ENCODE measurements around the gene NLRP13. TPM values are rescaled to one million over a fixed set of nuclear protein-coding genes. Genes with fewer than 3 reads are reported as not detected.

NLRP13 gene
- total RNA-seq, 1 experiment from 2014 or later: not detected

DNA sequence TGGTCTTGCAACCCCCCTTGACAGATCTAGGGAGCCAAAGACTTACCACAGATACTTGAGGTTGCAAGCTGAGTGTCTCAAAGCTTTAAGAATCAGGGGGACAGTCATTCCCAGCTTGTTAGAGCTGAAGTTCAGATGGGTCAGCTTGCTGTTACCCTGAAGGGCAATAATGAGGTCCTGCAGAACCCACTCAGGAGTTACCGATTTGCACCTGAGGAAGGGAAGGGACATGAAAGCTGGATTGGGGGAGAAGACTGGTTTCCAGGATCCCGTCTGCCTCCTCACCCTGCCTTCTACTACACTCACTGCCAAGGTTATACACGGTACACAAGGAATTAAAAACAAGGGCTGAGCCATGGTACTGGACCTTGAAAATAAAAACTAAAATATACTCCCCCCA is 24.4 kb downstream of the NLRP13 start:
- Histone ChIP-seq H3K4me1 (ENCODE audit: insufficient read depth, low read length, poor library complexity, severe bottlenecking) (no peaks in the 10 kb centered on the region), H3K4me3 (ENCODE audit: low read depth, low read length, poor library complexity, severe bottlenecking) (no peak overlapping the region), H3K27me3 (replicated peaks; ENCODE audit: insufficient read depth, low read depth, low read length, poor library complexity) (peaks cover 16% of the 10 kb centered on the region), H3K9me3 (ENCODE audit: low read depth, low read length, poor library complexity, severe bottlenecking) (no peaks in the 10 kb centered on the region), H3K36me3 (ENCODE audit: insufficient read depth, low read length, poor library complexity, severe bottlenecking) (no peaks in the 10 kb centered on the region), H3K27ac (ENCODE audit: low read depth, low read length, poor library complexity, severe bottlenecking) (no peak overlapping the region)
- DNase-seq (ENCODE audit: low spot score): no peak
- intact Hi-C loops (cut with micrococcal nuclease; ENCODE audit: unreplicated experiment): no loop called here
- TF ChIP-seq EZH2 (IDR thresholded peaks at IDR 0.05; ENCODE audit: borderline replicate concordance, low read depth, low read length, poor library complexity, severe bottlenecking): no peak
- TF ChIP-seq, protein P1, sequence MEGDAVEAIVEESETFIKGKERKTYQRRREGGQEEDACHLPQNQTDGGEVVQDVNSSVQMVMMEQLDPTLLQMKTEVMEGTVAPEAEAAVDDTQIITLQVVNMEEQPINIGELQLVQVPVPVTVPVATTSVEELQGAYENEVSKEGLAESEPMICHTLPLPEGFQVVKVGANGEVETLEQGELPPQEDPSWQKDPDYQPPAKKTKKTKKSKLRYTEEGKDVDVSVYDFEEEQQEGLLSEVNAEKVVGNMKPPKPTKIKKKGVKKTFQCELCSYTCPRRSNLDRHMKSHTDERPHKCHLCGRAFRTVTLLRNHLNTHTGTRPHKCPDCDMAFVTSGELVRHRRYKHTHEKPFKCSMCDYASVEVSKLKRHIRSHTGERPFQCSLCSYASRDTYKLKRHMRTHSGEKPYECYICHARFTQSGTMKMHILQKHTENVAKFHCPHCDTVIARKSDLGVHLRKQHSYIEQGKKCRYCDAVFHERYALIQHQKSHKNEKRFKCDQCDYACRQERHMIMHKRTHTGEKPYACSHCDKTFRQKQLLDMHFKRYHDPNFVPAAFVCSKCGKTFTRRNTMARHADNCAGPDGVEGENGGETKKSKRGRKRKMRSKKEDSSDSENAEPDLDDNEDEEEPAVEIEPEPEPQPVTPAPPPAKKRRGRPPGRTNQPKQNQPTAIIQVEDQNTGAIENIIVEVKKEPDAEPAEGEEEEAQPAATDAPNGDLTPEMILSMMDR (conservative IDR thresholded peaks at IDR 0.05; ENCODE audit: low read depth, low read length): no peak
- ChIA-PET CTCF (no interaction called here), POLR2A (ENCODE audit: low non-redundant PET) (no interaction called here)
- BruUV-seq (replicated peaks): no TSS peak

DNA sequence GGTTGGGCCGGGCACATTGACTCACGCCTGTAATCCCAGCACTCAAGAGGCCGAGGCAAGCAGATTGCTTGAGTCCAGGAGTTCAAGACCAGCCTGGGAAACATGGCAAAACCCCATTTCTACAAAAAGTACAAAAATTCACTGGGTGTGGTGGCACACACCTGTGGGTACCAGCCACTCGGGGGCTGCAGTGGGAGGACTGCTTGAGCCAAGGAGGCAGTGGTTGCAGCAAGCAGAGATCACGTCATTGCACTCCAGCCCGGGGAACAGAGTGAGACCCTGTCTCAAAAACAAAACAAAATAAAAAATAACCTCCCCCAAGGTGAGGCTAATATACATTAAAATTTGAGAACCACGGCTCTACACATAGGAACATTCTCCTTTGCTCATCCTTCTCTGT is 24.9 kb downstream of the NLRP13 start:
- CTCF ChIA-PET: no interaction called here
- DNase-seq (ENCODE audit: low spot score): no peak
- H3K9me3 ChIP-seq (ENCODE audit: low read depth, low read length, poor library complexity, severe bottlenecking): no peaks in the 10 kb centered on the region

DNA sequence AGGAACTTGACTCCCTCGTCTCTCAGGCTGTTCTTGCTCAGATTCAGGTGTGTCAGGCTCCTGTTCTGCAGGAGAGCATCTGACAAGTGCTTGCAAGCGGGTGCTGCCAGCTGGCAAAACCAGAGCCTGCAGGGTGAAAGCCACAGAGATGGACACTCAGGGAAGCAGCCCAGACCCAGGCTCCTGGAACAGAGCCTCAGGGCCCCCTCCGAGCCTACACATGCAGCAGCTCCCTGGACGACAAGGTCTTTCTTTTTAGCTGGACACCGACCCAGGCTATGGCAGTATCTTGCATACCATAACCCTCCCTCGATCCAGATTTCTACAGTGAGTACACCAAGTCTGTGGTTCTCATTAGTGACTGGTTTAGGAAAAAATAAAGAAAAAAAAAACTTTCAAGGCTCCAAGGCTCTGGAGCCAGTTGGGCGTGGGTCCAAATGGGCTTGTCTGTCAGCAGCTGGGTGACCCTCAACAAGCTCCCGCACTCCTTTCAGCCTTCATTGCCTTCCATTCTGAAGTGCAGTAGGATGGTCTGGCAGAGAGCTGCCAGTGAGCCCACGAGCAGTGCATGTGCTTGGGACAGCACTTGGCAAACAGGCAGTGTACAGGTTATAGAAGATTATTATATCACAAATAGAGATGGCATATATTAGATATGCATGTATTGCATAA is 29.9 kb downstream of the NLRP13 start:
- TF ChIP-seq EZH2 (IDR thresholded peaks at IDR 0.05; ENCODE audit: borderline replicate concordance, low read depth, low read length, poor library complexity, severe bottlenecking): no peak
- TF ChIP-seq, protein P1 (conservative IDR thresholded peaks at IDR 0.05; ENCODE audit: low read depth, low read length): no peak
- Histone ChIP-seq H3K27ac (ENCODE audit: low read depth, low read length, poor library complexity, severe bottlenecking) (no peak overlapping the region), H3K4me1 (ENCODE audit: insufficient read depth, low read length, poor library complexity, severe bottlenecking) (no peaks in the 10 kb centered on the region), H3K36me3 (ENCODE audit: insufficient read depth, low read length, poor library complexity, severe bottlenecking) (no peaks in the 10 kb centered on the region), H3K4me3 (ENCODE audit: low read depth, low read length, poor library complexity, severe bottlenecking) (no peak overlapping the region), H3K27me3 (replicated peaks; ENCODE audit: insufficient read depth, low read depth, low read length, poor library complexity) (peaks cover 3% of the 10 kb centered on the region), H3K9me3 (ENCODE audit: low read depth, low read length, poor library complexity, severe bottlenecking) (no peaks in the 10 kb centered on the region)
- ChIA-PET POLR2A (ENCODE audit: low non-redundant PET) (no interaction called here), CTCF (no interaction called here)
- DNase-seq (ENCODE audit: low spot score): no peak
- intact Hi-C loops (cut with micrococcal nuclease; ENCODE audit: unreplicated experiment): no loop called here
- no TSS peak for BruUV-seq (replicated peaks)

More for the DNA sequence above, 24.9 kb downstream of the NLRP13 start:
- intact Hi-C loops (cut with micrococcal nuclease; ENCODE audit: unreplicated experiment): no loop called here
- Histone ChIP-seq H3K27ac (ENCODE audit: low read depth, low read length, poor library complexity, severe bottlenecking) (no peak overlapping the region), H3K27me3 (replicated peaks; ENCODE audit: insufficient read depth, low read depth, low read length, poor library complexity) (peaks cover 14% of the 10 kb centered on the region), H3K36me3 (ENCODE audit: insufficient read depth, low read length, poor library complexity, severe bottlenecking) (no peaks in the 10 kb centered on the region), H3K4me1 (ENCODE audit: insufficient read depth, low read length, poor library complexity, severe bottlenecking) (no peaks in the 10 kb centered on the region), H3K4me3 (ENCODE audit: low read depth, low read length, poor library complexity, severe bottlenecking) (no peak overlapping the region)
- no peak for TF ChIP-seq EZH2 (IDR thresholded peaks at IDR 0.05; ENCODE audit: borderline replicate concordance, low read depth, low read length, poor library complexity, severe bottlenecking)
- TF ChIP-seq, protein P1 (conservative IDR thresholded peaks at IDR 0.05; ENCODE audit: low read depth, low read length): no peak
- POLR2A ChIA-PET (ENCODE audit: low non-redundant PET): no interaction called here
- BruUV-seq (replicated peaks): no TSS peak

Data from A673 (cell line).